WI38 (cell line): ENCODE measurements around the gene LRMDA.

Experiments
- H3K4me3 ChIP-seq: 2 replicates; pipeline ENCODE4 v1.5.1; 2011; ENCODE audit warnings: low read depth, mild to moderate bottlenecking, control low read depth, low read length
- CTCF ChIP-seq: IDR thresholded peaks from 2 replicates; pipeline ENCODE4 v1.5.1; 2012; ENCODE audit warnings: low read depth, mild to moderate bottlenecking, control low read depth, low read length

The LRMDA gene

GRCh38 chr10:75838486-75838885 is 407.1 kb downstream of the LRMDA start:
- TF ChIP-seq CTCF, result no peak
- H3K4me3 ChIP-seq, result no peak overlapping the region

DNA sequence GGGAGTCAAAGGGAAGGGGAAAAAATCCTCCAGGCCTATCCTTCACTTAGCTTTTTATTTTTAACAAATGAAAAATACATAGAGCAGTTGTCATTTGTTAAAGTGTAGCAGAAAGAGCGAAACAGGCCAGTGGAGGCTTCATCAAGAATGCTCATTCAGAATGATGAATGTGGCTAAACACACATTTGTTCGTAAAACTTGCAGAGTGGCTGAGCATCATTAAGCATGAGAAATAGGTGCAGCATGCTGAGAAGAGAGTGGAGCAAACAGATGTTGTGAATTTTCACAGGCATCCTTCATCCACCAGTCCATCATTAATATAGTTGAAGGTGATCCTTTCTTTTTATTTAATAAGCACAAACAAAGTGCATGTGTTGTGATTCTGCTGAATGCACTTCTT is 407.6 kb downstream of the LRMDA start:
- TF ChIP-seq CTCF, result no peak
- no peak overlapping the region for H3K4me3 ChIP-seq

- TF ChIP-seq CTCF, result no peak
- H3K4me3 ChIP-seq, result no peak overlapping the region
Measured at GRCh38 chr10:75841266-75841665, 409.8 kb downstream of the LRMDA start.

DNA sequence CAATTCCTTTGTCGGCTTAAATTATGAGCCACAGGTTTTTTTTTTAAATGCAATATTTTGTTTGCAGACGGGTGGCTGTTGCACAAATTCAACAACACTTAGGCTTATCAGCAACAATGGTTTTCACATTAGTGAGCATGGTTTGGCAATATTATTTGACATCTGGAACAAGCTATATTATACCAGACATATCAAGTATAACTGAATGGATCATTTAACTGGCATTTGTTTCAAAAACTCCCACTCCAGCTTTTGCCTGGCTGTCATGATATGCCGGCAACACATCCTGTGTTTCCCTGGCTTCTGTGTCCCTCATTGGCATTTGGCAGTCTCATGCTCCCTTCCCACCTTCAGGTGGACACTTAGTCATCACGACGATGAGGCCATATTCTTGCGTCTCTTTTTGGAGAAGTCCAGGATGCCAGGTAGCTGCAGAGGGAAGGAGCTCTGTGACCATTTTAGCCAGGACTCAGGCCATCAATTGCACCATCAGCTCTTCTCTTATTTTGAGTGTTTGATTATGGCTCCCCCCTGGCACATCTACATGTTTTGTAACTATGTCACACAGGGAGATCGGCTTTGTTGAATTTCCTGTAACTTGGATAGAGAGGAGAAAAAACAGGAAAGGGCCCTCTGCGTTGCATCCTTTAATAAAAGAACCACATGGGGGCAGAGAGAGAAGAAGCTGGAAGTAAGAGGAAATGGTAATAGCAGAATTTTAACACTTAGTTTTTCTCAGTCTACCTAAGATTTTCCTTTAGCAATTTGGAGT is 413.9 kb downstream of the LRMDA start:
- TF ChIP-seq CTCF, result no peak
- no peak overlapping the region for H3K4me3 ChIP-seq

DNA sequence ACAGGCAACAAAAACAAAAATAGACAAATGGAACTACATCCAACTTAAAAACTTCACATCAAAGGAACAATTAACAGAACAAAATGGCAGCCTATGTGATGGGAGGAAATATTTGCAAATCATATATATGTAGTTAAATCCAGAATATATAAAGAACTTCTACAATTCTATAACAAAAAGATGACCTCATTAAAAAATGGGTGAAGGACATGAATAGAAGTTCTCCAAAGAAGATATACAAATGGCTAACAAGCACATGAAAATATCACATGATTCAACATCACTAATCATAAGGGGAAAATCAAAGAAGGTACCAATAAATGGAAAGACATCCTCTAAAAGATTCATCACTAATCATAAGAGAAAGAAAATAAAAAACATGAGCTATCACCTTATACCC is 416.1 kb downstream of the LRMDA start:
- no peak for TF ChIP-seq CTCF
- H3K4me3 ChIP-seq, result no peak overlapping the region

- TF ChIP-seq CTCF, result no peak
Measured at GRCh38 chr10:75851580-75852345, 420.3 kb downstream of the LRMDA start.

DNA sequence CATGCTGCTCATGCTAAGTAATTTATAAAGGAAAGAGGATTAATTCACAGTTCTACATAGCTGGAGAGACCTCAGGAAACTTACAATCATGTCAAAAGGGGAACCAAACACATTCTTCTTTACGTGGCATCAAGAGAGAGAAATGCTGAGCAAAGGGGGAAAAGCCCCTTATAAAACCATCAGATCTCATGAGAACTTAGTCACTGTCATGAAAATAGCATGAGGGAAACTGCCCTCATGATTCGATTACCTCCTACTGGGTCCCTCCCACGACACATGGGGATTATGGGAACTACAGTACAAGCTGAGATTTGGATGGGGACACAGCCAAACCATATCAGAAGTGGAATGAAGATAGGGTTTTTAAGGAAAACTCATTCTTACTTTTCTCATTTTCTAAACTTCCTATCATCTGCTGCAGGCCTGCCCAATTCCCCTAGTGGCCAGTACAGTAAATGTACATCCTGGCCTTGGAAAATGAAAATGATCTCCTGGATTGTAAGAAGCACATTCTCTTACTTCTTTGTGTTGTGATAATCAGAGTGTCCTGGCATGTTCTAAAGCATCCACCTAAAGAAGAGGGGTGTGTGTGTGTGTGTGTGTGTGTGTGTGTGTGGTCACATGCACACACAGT is 421.5 kb downstream of the LRMDA start:
- TF ChIP-seq CTCF, result no peak
- H3K4me3 ChIP-seq, result no peak overlapping the region

More at GRCh38 chr10:75851580-75852345, 420.3 kb downstream of the LRMDA start:
- no peak overlapping the region for H3K4me3 ChIP-seq
